SK-N-DZ (cell line): ENCODE results near the gene ID1. TPM values are rescaled to one million over a fixed set of nuclear protein-coding genes. Genes with fewer than 3 reads are reported as not detected.

Experiments
- DNase-seq: peaks from one replicate; pipeline ENCODE4 v3.0.0-alpha.2; 2015; ENCODE audit warnings: low spot score
- polyA plus RNA-seq, 2 experiments: library from polyadenylated mRNA; depleted of rRNA; stranded (reverse); fragments of >200 nt; gene quantifications; 2 replicates each; pipeline ENCODE4 v1.2.3, GENCODE V29; 2014

The ID1 gene, protein sequence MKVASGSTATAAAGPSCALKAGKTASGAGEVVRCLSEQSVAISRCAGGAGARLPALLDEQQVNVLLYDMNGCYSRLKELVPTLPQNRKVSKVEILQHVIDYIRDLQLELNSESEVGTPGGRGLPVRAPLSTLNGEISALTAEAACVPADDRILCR
- polyA plus RNA-seq (2014; cell fraction: cytosol; rRNA removed) = 97.4 and 104 TPM in 2 replicates
- polyA plus RNA-seq (2014; cell fraction: nucleus; rRNA removed) = 170 and 208 TPM in 2 replicates

DNA sequence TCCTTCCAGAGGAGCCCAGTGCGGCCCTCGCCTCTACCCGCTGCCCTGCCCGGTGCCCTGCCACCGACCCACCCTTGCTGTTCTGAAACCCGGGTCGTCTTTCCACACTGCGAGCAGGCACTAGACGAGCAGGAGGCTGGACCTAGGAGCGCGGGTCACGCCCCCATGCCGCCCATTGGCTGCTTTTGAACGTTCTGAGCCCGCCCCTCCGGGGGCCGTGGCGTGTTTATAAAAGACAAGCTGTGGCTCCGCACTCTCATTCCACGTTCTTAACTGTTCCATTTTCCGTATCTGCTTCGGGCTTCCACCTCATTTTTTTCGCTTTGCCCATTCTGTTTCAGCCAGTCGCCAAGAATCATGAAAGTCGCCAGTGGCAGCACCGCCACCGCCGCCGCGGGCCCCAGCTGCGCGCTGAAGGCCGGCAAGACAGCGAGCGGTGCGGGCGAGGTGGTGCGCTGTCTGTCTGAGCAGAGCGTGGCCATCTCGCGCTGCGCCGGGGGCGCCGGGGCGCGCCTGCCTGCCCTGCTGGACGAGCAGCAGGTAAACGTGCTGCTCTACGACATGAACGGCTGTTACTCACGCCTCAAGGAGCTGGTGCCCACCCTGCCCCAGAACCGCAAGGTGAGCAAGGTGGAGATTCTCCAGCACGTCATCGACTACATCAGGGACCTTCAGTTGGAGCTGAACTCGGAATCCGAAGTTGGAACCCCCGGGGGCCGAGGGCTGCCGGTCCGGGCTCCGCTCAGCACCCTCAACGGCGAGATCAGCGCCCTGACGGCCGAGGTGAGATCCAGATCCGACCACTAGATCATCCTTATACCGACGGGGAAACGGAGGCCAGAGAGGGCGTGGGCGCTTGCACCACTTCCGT is at the start of gene ID1:
ID1 (plus strand) TSS at position 259 of the 871 bp plus-strand sequence; CDS start at position 358, 99 bp downstream.
- DNase-seq = peak; percentile 98

- DNase-seq = no peak
Observed at GRCh38 chr20:31559704-31560093, 45.4 kb upstream of the ID1 start.

DNA sequence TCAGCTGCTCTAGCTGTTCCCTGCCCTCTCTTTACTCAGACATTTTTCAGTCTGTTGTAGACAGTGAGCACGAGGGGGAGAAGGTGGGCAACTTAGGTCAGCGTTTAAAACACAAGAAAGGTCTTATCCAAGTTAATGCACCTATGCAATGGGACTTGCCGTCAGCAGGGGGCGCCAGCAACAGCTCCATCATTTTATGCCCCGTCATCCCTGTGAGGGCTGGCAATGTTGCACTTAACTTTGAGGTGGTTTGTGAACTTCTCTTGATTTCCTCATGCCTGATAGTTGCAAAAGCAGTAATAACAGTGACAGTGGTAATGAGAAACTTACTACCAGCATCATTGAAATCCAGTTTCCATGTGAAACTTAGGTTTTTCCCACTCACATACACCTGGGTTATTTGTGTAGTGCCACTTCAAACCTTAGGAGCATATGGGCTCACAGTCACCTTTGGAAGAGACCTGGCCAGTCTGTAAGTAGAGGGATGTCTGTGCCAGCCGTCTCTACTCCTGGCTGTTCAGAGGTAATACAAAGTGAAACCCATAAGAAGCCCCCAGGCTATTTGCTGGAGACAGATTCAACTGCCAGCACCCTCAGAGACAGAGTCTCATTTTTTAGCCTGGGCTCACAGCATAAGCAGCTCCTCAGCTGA is 44.9 kb upstream of the ID1 start:
- DNase-seq = peak; percentile 73

- DNase-seq = no peak
Observed at GRCh38 chr20:31560746-31561598, 44.1 kb upstream of the ID1 start.

- DNase-seq = no peak
Observed at GRCh38 chr20:31562241-31562640, 42.8 kb upstream of the ID1 start.

DNA sequence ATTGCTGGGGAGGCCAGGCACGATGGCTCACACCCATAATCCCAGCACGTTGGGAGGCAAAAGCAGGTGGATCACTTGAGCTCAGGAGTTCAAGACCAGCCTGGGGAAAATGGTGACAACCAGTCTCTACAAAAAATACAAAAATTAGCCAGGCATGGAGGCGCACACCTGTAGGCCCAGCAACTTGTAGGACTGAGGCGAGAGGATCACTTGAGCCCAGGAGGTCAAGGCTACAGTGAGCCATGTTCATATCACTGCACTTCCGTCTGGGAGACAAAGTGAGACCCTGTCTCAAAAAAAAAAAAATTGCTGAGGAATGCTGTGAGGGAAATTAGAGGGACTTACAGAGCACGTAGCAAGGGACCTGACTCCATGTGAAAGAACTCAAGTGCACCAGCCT is 40.8 kb upstream of the ID1 start:
- no peak for DNase-seq

DNA sequence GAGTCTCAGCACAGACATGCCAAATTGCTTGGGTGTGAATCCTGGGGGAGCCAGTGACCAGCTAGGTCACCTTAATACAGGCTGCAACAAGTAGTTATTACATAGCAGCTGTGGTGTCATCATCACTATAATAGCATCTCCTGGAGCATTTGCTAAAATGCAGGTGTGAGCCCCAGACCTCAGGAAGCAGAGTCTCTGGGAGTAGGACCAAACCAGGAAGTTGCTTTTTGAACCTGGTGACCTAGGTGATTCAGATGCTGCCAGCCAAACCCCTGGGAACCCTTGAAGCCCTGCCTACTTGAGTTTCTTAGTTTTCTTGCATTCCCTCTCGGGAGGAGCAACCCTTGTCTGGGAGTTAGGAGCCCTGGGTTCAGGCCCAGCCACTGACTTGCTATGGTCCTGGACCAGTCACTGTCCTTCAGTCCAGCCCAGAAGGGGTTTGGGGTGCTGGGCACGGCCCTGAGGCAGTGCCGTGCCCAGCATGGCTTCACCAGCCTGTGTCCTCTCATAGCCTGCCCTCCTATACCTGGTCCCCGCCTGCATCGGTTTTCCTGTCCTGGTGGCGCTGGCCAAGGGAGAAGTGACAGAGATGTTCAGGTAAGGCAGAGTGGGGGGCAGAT is 39.3 kb upstream of the ID1 start:
- no peak for DNase-seq

GRCh38 chr20:31566319-31566657 is 38.8 kb upstream of the ID1 start:
- DNase-seq = no peak

- DNase-seq = no peak
Observed at GRCh38 chr20:31566658-31567379, 38.3 kb upstream of the ID1 start.

DNA sequence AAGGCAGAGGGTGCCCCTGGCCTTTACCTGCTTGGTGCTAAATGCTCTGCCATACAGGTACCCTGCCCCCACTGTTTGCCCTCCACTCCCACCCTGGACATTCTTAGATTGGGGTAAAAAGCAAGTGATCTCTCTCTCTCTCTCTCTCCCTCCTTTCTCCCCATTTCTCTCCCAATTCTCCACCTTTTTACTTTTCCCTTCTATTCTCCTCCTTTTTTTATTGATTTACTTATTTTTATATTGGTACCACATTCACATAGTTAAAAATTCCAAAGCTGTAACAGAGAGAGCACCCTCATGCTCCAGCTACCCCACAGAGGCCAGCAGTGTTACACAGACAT is 37.7 kb upstream of the ID1 start:
- DNase-seq = no peak

DNA sequence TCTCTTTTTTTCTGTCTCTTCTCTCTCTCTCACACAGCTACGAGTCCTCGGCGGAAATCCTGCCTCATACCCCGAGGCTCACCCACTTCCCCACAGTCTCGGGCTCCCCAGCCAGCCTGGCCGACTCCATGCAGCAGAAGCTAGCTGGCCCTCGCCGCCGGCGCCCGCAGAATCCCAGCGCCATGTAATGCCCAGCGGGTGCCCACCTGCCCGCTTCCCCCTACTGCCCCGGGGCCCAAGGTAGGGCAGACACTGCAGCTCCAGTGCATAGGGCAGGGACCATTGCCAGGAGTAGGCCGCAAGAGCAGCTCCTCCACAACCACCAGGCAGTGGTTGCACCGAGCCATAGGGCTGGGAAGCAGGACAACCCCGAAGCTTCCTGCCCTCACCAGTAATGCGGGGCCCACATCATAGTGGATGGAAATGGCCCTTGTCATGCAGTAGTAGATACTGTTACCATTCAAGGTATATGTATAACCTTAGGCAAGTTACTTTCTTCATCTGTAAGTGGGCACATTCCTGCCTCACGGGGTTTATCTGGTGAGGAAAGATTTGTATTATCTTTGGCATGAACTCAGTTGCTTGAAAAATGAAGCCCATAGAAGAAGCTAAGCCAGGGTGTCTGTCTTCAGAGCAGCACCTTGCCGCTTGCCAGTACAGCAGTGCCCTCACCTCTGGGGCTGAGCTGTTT is 36.9 kb upstream of the ID1 start:
- DNase-seq = no peak

DNA sequence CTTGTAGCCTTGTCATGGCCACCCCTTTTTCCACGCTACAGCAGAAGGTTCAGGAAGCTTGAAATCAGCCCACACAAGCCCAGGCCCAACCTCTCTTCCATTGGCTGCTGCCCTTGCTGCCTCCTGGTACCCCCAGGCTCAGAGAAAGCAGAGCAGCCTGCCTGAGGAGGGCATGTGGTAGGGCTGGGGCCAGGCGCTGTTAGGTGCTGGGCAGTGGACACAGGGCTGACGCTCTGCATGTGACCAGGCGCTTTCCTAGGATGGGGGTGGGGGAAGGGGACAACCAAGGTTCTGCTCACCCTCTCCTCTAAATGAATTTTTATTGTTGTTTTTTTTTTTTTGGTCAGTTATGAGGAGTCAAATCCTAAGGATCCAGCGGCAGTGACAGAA is 36.3 kb upstream of the ID1 start:
- DNase-seq = no peak

- peak; percentile 66 for DNase-seq
Observed at GRCh38 chr20:31569163-31570020, 35.7 kb upstream of the ID1 start.

- DNase-seq = no peak
Observed at GRCh38 chr20:31570021-31570463, 35.0 kb upstream of the ID1 start.

DNA sequence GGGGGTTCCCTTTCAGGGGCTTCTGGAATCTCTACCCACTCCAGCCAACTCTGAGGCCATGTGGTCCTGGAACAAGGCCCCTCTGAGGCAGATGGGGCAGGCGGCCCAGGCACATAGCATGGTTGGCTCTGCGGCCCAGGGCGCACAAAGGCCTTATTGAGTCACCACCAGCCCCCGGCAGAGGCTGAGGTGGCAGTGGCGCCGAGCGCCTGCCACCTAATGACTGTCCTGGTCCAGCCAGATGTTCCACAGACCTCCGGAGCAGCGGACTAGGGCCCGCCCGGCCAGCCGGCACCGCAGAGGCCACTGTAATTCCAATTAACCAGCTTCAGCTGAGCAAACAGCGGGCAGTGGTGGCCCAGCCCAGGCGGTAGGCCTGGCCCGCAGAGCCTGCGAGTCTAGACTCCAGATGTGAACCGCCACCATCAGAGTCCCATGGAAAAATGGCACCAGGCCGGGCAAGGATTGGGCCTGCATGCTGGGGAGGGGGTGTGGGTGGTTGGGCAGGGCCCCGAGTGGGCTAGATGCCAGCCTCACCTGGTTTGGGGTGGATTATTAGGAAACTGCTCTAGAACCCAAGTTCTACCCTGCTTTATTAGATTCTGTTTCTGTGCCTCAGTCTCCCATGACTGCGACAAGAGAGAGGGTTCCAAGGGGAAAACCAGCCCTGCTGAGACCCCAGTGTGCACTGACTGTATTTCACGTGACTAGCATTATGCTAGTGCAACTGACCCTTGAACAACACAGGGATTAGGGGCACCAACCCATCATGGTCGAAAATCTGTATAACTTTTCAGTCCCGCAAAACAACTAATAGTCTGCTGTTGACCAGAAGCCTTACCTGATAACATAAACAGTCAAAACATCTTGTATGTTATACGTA is 34.1 kb upstream of the ID1 start:
- DNase-seq = peak; percentile 45

DNA sequence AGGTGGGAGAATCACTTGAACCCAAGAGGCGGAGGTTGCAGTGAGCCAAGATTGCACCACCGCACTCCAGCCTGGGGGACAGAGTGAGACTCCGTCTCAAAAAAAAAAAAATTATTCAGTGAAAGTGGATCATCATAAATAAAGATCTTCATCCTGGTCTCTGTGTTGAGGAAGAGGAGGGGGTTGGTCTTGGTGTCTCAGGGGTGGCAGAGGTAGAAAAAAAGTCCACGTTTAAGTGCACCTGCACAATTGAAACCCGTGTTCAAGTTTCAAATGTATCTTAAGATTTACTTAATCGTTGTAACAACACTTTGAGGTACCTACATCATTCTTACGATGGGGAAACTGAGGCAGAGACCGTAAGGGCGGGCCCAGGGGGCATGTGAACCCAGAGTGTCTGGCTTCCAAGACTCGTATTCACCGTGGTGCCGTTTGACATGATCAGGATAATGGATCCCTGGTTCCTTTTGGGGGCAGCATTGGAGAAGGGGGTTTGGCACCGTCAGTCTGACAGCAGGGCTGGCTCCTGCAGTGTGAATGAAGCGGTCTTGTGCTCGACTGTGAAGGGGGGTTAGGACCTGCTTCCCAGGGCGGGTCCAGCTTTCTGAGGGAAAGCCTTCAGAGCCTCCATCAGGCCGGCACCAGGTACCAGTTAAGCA is 32.9 kb upstream of the ID1 start:
- DNase-seq = no peak
